NCI-H1417 treated with DMSO at 0.1 percent for 48 hours (cell line): Measurements from ENCODE around the gene BSCL2.
"Not testable (repeated sequence)": the region's sequence is repeated elsewhere in the genome, so short reads cannot be mapped to it uniquely, and the experiment has no call there.

Source experiments
- DNase-seq: peaks from one replicate; lab custom pipeline; 2025; lab: John Stamatoyannopoulos, UW

The BSCL2 gene

GRCh38 chr11:62656796-62657429 is 50.3 kb downstream of the BSCL2 start:
- DNase-seq: no peak

- DNase-seq: no peak
Observed at GRCh38 chr11:62654297-62654696, 52.9 kb downstream of the BSCL2 start.

GRCh38 chr11:62652161-62653006 is 54.8 kb downstream of the BSCL2 start:
- DNase-seq: no peak

- DNase-seq: not testable (repeated sequence)
Observed at GRCh38 chr11:62650283-62650682, 56.9 kb downstream of the BSCL2 start.

GRCh38 chr11:62649486-62649885 is 57.7 kb downstream of the BSCL2 start:
- no peak for DNase-seq

GRCh38 chr11:62648967-62649364 is 58.3 kb downstream of the BSCL2 start:
- no peak for DNase-seq

GRCh38 chr11:62648185-62648966 is 58.8 kb downstream of the BSCL2 start:
- DNase-seq: no peak

- DNase-seq: no peak
Observed at GRCh38 chr11:62647609-62648005, 59.6 kb downstream of the BSCL2 start.

- DNase-seq: no peak
Observed at GRCh38 chr11:62646825-62647608, 60.2 kb downstream of the BSCL2 start.

- peak; percentile 93 for DNase-seq
Observed at GRCh38 chr11:62645946-62646824, 61.0 kb downstream of the BSCL2 start, which contains the start of gene GANAB. Gene GANAB, minus strand, starts transcription at chr11:62646613. Its CDS starts 14 bp downstream, at chr11:62646599.

- no peak for DNase-seq
Observed at GRCh38 chr11:62645671-62645945, 61.6 kb downstream of the BSCL2 start.

GRCh38 chr11:62644220-62644619 is 63.0 kb downstream of the BSCL2 start:
- no peak for DNase-seq
